HG02763 (cell line): ENCODE measurements around the gene RIPK1.
"Not testable (repeated sequence)": the region's sequence is repeated elsewhere in the genome, so short reads cannot be mapped to it uniquely, and the experiment has no call there.

Source experiments
- ATAC-seq: cut with Tn5 transposase; IDR thresholded peaks from one replicate; pipeline ENCODE4 v1.9.1; 2021; ENCODE audit warnings: mild to moderate bottlenecking, moderate library complexity; ENCODE audit not compliant: unreplicated experiment

The RIPK1 gene

GRCh38 chr6:3133515-3133914 is 65.2 kb downstream of the RIPK1 start:
- no peak for ATAC-seq

- no peak for ATAC-seq
Observed at GRCh38 chr6:3135668-3136291, 67.5 kb downstream of the RIPK1 start.

GRCh38 chr6:3136292-3137011 is 68.2 kb downstream of the RIPK1 start:
- ATAC-seq = no peak

GRCh38 chr6:3137057-3137777 is 68.9 kb downstream of the RIPK1 start:
- ATAC-seq = no peak

- not testable (repeated sequence) for ATAC-seq
Observed at GRCh38 chr6:3137873-3138272, 69.6 kb downstream of the RIPK1 start.

GRCh38 chr6:3138341-3138740 is 70.0 kb downstream of the RIPK1 start:
- ATAC-seq = no peak

GRCh38 chr6:3139090-3139903 is 71.0 kb downstream of the RIPK1 start:
- no peak for ATAC-seq

- ATAC-seq = no peak
Observed at GRCh38 chr6:3140201-3140600, 71.9 kb downstream of the RIPK1 start.

- no peak for ATAC-seq
Observed at GRCh38 chr6:3142536-3142935, 74.2 kb downstream of the RIPK1 start.

- no peak for ATAC-seq
Observed at GRCh38 chr6:3143158-3143557, 74.9 kb downstream of the RIPK1 start.

- no peak for ATAC-seq
Observed at GRCh38 chr6:3144571-3144970, 76.3 kb downstream of the RIPK1 start.

- no peak for ATAC-seq
Observed at GRCh38 chr6:3147914-3148757, 79.8 kb downstream of the RIPK1 start.

- ATAC-seq = no peak
Observed at GRCh38 chr6:3151691-3152090, 83.4 kb downstream of the RIPK1 start.

- no peak for ATAC-seq
Observed at GRCh38 chr6:3152689-3153088, 84.4 kb downstream of the RIPK1 start.

- not testable (repeated sequence) for ATAC-seq
Observed at GRCh38 chr6:3155416-3155815, 87.1 kb downstream of the RIPK1 start.

- ATAC-seq = not testable (repeated sequence)
Observed at GRCh38 chr6:3156184-3157130, 88.2 kb downstream of the RIPK1 start.

- peak; percentile 88 for ATAC-seq
Observed at GRCh38 chr6:3157131-3157933, 89.0 kb downstream of the RIPK1 start, which contains the start of gene TUBB2A. Gene TUBB2A (minus strand): TSS chr6:3157544. CDS start chr6:3157463, 81 bp downstream.
